ENCODE measurements around the gene ZNF722. TPM values are rescaled to one million over a fixed set of nuclear protein-coding genes. Genes with fewer than 3 reads are reported as not detected.
"Not testable (repeated sequence)": the region's sequence is repeated elsewhere in the genome, so short reads cannot be mapped to it uniquely, and the experiment has no call there.

ZNF722 gene
- not detected for polyA plus RNA-seq

DNA sequence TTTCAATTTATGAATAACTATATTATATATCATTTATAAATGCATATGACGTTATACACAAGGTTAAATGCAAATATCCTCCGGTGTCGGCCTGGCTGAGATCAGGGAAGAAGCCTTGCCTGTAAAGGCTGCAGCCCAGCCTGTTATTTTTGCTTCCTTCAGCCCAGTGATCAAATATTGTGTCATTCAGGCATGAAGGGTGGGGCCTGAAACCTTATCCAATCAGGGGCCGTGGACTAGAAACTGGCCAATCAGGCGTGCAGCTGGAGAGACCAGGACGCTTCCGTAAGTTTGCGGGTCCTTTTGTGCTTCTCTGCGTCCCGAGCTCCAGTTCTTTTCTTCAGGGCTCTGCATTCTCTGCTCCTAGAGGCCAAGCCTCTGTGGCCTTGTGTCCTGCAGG is at the start of gene ZNF722:
ZNF722 (plus strand) TSS at position 301 of the 400 bp plus-strand sequence. CDS start 113 bp downstream, outside the sequence.
- no peak within 1 kb of the TSS for H3K27ac ChIP-seq (ENCODE audit: low read depth, low read length)
- 85 to 90% (median 89%) methylated on average over 10 of the region's 10 CpGs for WGBS, 3 donors

DNA sequence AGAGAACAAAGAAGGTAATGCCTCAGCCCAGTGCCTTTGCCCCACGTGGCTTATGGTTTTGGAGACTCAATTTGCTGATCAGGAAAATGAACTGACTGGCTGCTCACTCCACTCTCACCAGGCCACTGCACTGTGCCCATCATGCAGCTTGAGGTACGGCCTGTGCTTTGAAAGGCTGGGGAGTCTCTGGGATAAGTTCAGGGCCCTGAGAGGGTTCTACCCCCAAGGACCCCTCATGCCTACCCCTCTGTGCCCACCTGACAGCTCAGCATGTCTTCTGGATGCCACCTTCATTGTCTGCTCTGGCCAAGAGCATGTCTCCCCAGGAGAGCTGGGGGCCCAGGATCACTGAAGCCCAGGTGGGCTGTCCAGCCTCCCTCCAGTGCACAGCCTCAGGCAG is 45.5 kb upstream of the ZNF722 start:
- no peak overlapping the region for H3K27ac ChIP-seq (ENCODE audit: low read depth, low read length)
- 21 to 62% (median 56%) methylated on average over 2 of the region's 2 CpGs for WGBS, 3 donors

DNA sequence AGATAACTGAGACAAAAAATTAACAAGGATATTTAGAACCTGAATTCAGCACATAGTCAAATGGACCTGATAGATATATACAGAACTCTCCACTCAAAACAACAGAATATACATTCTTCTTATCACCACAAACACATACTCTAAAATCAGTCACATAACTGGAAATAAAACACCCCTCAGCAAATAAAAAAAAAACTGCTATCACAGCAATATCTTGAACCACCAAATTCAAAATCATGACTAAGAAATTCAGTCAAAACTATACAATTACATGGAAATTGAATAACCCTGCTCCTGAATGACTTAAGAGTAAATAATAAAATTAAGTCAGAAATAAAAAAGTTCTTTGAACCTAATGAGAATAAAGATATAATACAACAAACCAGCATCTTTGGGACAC is 30.0 kb upstream of the ZNF722 start:
- H3K27ac ChIP-seq (ENCODE audit: low read depth, low read length) = no peak overlapping the region

DNA sequence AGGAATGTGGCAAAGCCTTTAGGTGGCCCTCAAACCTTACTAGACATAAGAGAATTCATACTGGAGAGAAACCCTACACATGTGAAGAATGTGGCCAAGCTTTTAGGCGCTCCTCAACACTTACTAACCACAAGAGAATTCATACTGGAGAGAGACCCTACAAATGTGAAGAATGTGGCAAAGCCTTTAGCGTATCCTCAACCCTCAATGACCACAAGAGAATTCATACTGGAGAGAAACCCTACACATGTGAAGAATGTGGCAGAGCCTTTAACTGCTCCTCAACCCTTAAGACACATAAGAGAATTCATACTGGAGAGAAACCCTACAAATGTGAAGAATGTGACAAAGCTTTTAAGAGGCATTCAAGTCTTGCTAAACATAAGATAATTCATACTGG is 16.8 kb downstream of the ZNF722 start:
- not testable (repeated sequence) for H3K27ac ChIP-seq (ENCODE audit: low read depth, low read length)
- 59 to 74% (median 73%) methylated on average over 2 of the region's 2 CpGs for WGBS, 3 donors

DNA sequence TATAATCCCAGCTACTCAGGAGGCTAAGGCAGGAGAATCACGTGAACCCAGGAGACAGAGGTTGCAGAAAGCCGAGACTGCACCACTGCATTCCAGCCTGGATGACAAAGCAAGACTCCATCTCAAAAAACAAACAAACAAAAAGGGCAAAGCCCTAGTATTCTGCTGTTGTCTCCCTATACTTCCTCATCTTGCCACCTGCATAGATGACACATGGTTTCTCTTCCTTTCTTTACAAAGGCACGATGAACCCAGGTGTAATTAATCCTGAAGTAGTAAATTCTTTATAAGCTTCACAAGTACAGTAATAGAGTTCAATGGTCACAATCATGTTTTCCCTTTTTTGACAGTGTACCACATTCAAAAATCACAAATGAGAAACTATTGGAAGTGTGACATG is 36.7 kb downstream of the ZNF722 start:
- no peak overlapping the region for H3K27ac ChIP-seq (ENCODE audit: low read depth, low read length)
- 63 to 80% (median 76%) methylated on average over 3 of the region's 3 CpGs for WGBS, 3 donors

DNA sequence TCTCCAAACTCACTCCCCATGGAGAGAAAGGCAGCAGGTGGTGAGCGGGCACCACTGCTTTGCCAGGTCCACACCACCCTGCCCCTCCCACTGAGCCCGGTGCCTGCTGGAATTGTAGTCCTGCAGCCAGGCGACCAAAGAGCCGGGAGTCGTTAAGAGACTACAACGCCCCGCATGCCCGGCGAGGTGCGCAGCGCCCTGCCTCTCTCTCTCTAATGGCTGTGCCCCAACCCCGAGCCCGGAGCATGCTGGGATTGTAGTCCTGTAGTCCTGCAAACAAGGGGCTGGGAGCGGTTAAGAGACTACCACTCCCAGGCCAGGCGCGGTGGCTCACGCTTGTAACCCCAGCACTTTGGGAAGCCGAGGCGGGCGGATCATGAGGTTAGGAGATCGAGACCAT is 38.4 kb downstream of the ZNF722 start:
- no peak overlapping the region for H3K27ac ChIP-seq (ENCODE audit: low read depth, low read length)
- 16 to 21% (median 20%) methylated on average over 21 of the region's 21 CpGs for WGBS, 3 donors

DNA sequence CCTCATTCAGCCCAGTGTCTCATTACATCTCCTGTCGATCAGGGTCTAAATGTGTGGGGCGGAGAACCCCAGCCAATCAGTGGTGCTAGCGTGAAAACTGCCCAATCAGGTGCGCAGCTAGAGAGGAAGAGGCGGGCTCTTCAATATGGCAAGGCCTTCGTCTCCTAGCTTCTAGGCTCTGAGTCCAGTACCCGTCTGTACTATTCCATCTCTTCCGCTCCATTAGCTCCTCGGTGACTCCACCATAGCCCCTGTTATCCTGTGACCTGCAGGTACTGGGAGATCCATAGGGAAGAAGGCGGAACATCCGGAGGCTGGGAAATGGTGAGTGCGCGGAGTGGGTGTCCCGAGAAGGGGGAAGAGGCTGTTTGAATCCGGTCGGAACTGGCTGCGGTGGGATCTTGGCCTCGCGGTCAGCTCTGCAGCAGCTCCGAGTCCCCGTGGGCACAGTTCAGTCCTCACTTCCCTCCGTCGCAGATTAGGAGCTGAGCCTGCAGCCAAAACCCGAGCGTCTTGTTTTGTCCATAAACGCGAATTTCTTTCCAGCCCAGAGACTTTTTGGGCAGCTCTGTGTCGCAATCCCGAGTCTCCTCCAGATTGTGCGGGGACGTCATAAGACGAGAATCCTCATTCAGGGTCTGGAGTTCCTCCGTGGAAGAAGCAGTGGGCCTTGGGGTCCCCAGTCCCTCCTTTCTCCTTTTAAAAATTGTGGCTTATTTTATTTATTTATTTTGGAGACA is 46.8 kb downstream of the ZNF722 start, which contains the start of gene ZNF727:
ZNF727 (plus strand) TSS at position 134 of the 740 bp plus-strand sequence; CDS start at position 322, 188 bp downstream.
- 3 to 8% (median 7%) methylated on average over 33 of the region's 33 CpGs for WGBS, 3 donors

DNA sequence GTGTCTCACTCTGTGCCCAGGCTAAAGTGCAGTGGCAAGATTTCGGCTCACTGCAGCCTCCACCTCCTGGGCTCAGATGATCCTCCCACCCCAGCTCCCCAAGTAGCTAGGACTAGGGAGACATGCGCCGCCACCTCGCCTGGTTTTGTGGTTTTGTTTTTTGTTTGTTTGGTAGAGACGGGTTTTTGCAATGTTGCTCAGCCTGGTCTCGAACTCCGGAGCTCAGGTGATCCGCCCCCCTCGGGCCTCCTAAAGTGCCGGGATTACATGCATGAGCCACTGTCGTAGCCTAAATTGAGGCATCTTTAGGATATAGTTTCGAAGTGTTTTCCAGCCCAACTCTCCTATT is 47.4 kb downstream of the ZNF722 start:
- 11 to 29% (median 18%) methylated on average over 12 of the region's 12 CpGs for WGBS, 3 donors
- H3K27ac ChIP-seq (ENCODE audit: low read depth, low read length) = no peak overlapping the region

More for the DNA sequence above, 46.8 kb downstream of the ZNF722 start, which contains the start of gene ZNF727:
- H3K27ac ChIP-seq (ENCODE audit: low read depth, low read length) = no peak within 1 kb of the TSS

Other genes starting within 250 kb of the ZNF722 start
- gene ZNF727, start 46.6 kb downstream of the ZNF722 start, polyA plus RNA-seq = 1 to 10 TPM in 1 of 3 donors, under 1 TPM in 2; 0.15 to 1.1 (median 0.70) TPM
- gene ZNF735, start 208.4 kb downstream of the ZNF722 start, polyA plus RNA-seq = not detected
- not detected for gene ZNF679, start 229.6 kb downstream of the ZNF722 start, polyA plus RNA-seq